Trophoblast cell (in vitro differentiated cells and primary cell): Measurements from ENCODE around the gene LEMD2.

Source experiments
- DNase-seq, 2 donors: peaks; one replicate each; pipeline ENCODE4 v3.0.0-alpha.2; 2016
- H2AFZ ChIP-seq: 2 replicates; pipeline ENCODE4 v1.6.1; 2013; ENCODE audit warnings: low read length, moderate library complexity, mild to moderate bottlenecking; ENCODE audit not compliant: insufficient read depth, poor library complexity
- H2AK5ac ChIP-seq: 2 replicates; pipeline ENCODE4 v1.6.1; 2013; ENCODE audit warnings: mild to moderate bottlenecking, low read length
- H2BK120ac ChIP-seq: 2 replicates; pipeline ENCODE4 v1.6.1; 2013; ENCODE audit warnings: low read length, mild to moderate bottlenecking, moderate library complexity; ENCODE audit not compliant: insufficient read depth, poor library complexity
- H2BK12ac ChIP-seq: 2 replicates; pipeline ENCODE4 v1.6.1; 2013; ENCODE audit warnings: mild to moderate bottlenecking, low read length, moderate library complexity
- H2BK5ac ChIP-seq: 2 replicates; pipeline ENCODE4 v1.6.1; 2013; ENCODE audit warnings: low read length, low read depth, moderate library complexity, mild to moderate bottlenecking; ENCODE audit not compliant: poor library complexity
- H3K14ac ChIP-seq: 2 replicates; pipeline ENCODE4 v1.6.1; 2013; ENCODE audit warnings: mild to moderate bottlenecking, low read length
- H3K18ac ChIP-seq: 2 replicates; pipeline ENCODE4 v1.6.1; 2013; ENCODE audit warnings: mild to moderate bottlenecking, low read length
- H3K23ac ChIP-seq: 2 replicates; pipeline ENCODE4 v1.6.1; 2013; ENCODE audit warnings: low read length
- H3K27ac ChIP-seq: 2 replicates; pipeline ENCODE4 v1.5.1; 2013; ENCODE audit warnings: low read depth, mild to moderate bottlenecking, inconsistent platforms, low read length, moderate library complexity
- H3K27me3 ChIP-seq: 2 replicates; pipeline ENCODE4 v1.6.1; 2013; ENCODE audit warnings: inconsistent platforms, mild to moderate bottlenecking, low read length, moderate library complexity; ENCODE audit not compliant: insufficient read depth
- H3K36me3 ChIP-seq, 2 experiments: 1 replicate in 1 of 2; 2 replicates in 1 of 2; pipeline ENCODE4 v1.6.1; 2013; ENCODE audit warnings: low read length in 2 of 2, mild to moderate bottlenecking in 2 of 2, moderate library complexity in 1 of 2; ENCODE audit not compliant: insufficient read depth in 2 of 2, control insufficient read depth in 1 of 2
- H3K4ac ChIP-seq: 2 replicates; pipeline ENCODE4 v1.6.1; 2013; ENCODE audit warnings: low read depth, mild to moderate bottlenecking, low read length, moderate library complexity
- H3K4me1 ChIP-seq, 2 experiments: 1 replicate in 1 of 2; 2 replicates in 1 of 2; pipeline ENCODE4 v1.6.1; 2013; ENCODE audit warnings: low read length in 2 of 2, mild to moderate bottlenecking in 2 of 2, moderate library complexity in 1 of 2; ENCODE audit not compliant: insufficient read depth in 2 of 2, control insufficient read depth in 1 of 2
- H3K4me2 ChIP-seq: 2 replicates; pipeline ENCODE4 v1.6.1; 2013; ENCODE audit warnings: inconsistent platforms, mild to moderate bottlenecking, low read length, moderate library complexity
- H3K4me3 ChIP-seq: 2 replicates; pipeline ENCODE4 v1.5.1; 2013; ENCODE audit warnings: mild to moderate bottlenecking, low read depth, low read length, inconsistent platforms
- H3K79me1 ChIP-seq: one replicate; pipeline ENCODE4 v1.6.1; 2013; ENCODE audit warnings: low read length
- H3K79me2 ChIP-seq: 2 replicates; pipeline ENCODE4 v1.6.1; 2013; ENCODE audit warnings: low read length, mild to moderate bottlenecking; ENCODE audit not compliant: control insufficient read depth, insufficient read depth, poor library complexity
- H3K9ac ChIP-seq: 2 replicates; pipeline ENCODE4 v1.6.1; 2013; ENCODE audit warnings: mild to moderate bottlenecking, low read length
- H3K9me3 ChIP-seq: 2 replicates; pipeline ENCODE4 v1.6.1; 2013; ENCODE audit warnings: low read depth, mild to moderate bottlenecking, control low read depth, inconsistent platforms, low read length; ENCODE audit not compliant: insufficient read depth
- H4K12ac ChIP-seq: 2 replicates; pipeline ENCODE4 v1.6.1; 2013; ENCODE audit warnings: low read depth, mild to moderate bottlenecking, low read length, moderate library complexity
- H4K8ac ChIP-seq: 2 replicates; pipeline ENCODE4 v1.6.1; 2013; ENCODE audit warnings: low read depth, mild to moderate bottlenecking, low read length, moderate library complexity
- H4K91ac ChIP-seq: one replicate; pipeline ENCODE4 v1.6.1; 2013; ENCODE audit warnings: low read depth, mild to moderate bottlenecking, low read length, moderate library complexity
- WGBS: extraction: QIAGEN DNeasy Blood & Tissue Kit; methylation state at CpG from one replicate; pipeline ENCODE4 v1.1.7; 2013; ENCODE audit warnings: missing lambda C conversion rate; ENCODE audit not compliant: insufficient read length, insufficient coverage; ENCODE audit errors: extremely low coverage; 5-methylcytosine and 5-hydroxymethylcytosine counted together

The LEMD2 gene

DNA sequence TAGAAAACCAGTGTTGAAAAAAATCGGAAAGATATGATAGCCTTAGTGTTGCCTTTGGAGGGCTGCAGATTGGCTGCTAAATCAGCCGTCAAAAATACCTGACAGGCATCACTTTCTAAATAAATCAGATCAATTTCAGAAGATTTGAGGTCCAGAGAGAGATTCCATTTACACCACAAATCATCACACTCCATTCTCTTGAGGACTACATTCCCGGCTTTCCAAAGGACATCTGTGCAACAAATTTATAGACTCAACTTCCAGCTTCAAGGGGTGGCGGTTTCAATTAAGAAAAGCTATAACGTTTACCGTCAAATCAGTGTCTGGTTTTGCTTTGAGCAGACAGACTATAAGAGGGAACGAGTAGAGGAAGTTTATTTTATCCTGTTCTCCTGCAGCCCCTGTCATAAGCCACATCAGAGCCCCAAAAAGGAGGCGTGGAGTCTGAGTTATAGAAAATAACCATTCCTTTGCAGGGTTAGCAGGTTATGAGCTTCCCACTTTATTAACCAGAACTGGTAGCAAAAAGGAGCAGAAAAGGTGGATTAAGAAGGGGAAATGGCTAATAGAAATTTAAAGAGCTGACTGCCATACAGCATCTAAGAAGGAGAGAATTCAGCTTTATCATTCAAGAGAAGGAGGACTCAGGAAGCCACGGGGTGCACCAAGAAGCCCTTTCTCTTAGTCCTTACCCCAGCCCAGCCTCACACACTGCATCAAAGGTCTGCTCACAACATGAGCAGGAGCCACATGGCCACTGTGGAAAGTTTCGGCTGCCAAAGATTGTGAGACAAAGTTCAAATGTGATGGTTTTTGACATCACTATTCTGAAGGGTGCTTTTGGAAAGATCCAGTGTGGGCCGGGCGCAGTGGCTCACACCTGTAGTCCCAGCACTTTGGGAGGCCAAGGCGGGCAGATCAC lies 64.6 kb downstream of the LEMD2 start:
- Histone ChIP-seq H3K14ac (no peak overlapping the region), H3K23ac (no peak overlapping the region), H3K27me3 (no peaks in the 10 kb centered on the region), H3K9ac (no peak overlapping the region), H2BK12ac (no peak overlapping the region), H2AK5ac (no peak overlapping the region), H3K4ac (no peak overlapping the region), H3K79me2 (no peaks in the 10 kb centered on the region), H4K12ac (no peak overlapping the region), H4K8ac (no peak overlapping the region), H3K79me1 (no peaks in the 10 kb centered on the region), H2BK120ac (no peak overlapping the region), H3K4me1 (no peaks in the 10 kb centered on the region), H2BK5ac (no peak overlapping the region), H3K36me3 (no peaks in the 10 kb centered on the region), H3K27ac (no peak overlapping the region), H2AFZ (no peak overlapping the region), H4K91ac (no peak overlapping the region), H3K18ac (no peak overlapping the region), H3K4me3 (no peak overlapping the region), H3K4me2 (no peak overlapping the region), H3K9me3 (peaks cover 1% of the 10 kb centered on the region)
- no peak for DNase-seq
- WGBS, result no CpG with 5 or more reads among the region's 13 CpGs

GRCh38 chr6:33723371-33724085 lies 65.4 kb downstream of the LEMD2 start:
- Histone ChIP-seq H2AK5ac (no peak overlapping the region), H3K4me3 (no peak overlapping the region), H2BK120ac (no peak overlapping the region), H4K8ac (no peak overlapping the region), H2BK5ac (no peak overlapping the region), H3K9me3 (peaks cover 1% of the 10 kb centered on the region), H2AFZ (no peak overlapping the region), H3K9ac (no peak overlapping the region), H2BK12ac (no peak overlapping the region), H3K14ac (no peak overlapping the region), H3K4ac (no peak overlapping the region), H3K79me2 (no peaks in the 10 kb centered on the region), H3K79me1 (no peaks in the 10 kb centered on the region), H3K27ac (no peak overlapping the region), H3K27me3 (no peaks in the 10 kb centered on the region), H4K12ac (no peak overlapping the region), H3K4me1 (no peaks in the 10 kb centered on the region), H3K4me2 (no peak overlapping the region), H4K91ac (no peak overlapping the region), H3K18ac (no peak overlapping the region), H3K36me3 (no peaks in the 10 kb centered on the region), H3K23ac (no peak overlapping the region)
- WGBS, result no CpG with 5 or more reads among the region's 3 CpGs
- no peak for DNase-seq

DNA sequence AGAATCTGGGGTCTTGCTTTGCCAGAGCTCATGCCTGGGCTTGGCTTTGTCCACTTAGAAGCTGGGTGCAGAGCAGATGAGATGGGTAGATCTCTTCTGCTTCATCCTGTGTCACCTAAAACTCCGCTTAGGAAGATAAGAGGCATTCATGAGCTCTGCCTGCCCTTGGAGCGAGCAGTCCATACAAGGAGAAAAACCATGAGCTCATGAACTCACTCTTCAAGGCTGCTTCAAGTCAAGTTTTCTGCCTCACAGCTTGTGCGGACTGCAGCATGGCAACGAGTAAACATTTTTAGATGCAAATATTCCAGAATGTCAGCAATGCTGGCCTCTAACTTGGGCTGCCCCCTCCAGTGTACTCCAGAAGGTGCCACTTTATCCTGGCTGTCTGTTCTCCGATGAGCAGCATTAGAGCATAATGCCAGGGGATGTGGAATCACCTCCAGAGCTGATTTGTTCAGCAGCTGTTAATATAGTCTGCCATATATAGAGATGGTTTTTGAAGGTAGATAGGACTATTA lies 66.8 kb downstream of the LEMD2 start:
- H4K8ac ChIP-seq, result no peak overlapping the region
- WGBS, result no CpG with 5 or more reads among the region's 5 CpGs
- H3K14ac ChIP-seq, result no peak overlapping the region
- no peaks in the 10 kb centered on the region for H3K79me1 ChIP-seq
- H3K4ac ChIP-seq, result no peak overlapping the region
- DNase-seq, result peak in 1 of 2 donors; percentile 17
- no peak overlapping the region for H3K18ac ChIP-seq
- H3K27ac ChIP-seq, result no peak overlapping the region
- no peak overlapping the region for H3K4me2 ChIP-seq
- H3K27me3 ChIP-seq, result no peaks in the 10 kb centered on the region
- no peak overlapping the region for H3K4me3 ChIP-seq
- H3K9me3 ChIP-seq, result no peaks in the 10 kb centered on the region
- H2BK5ac ChIP-seq, result no peak overlapping the region
- H2BK120ac ChIP-seq, result no peak overlapping the region
- no peak overlapping the region for H2AK5ac ChIP-seq
- H2BK12ac ChIP-seq, result no peak overlapping the region
- H3K36me3 ChIP-seq, result no peaks in the 10 kb centered on the region
- no peak overlapping the region for H4K91ac ChIP-seq
- no peaks in the 10 kb centered on the region for H3K79me2 ChIP-seq
- H4K12ac ChIP-seq, result no peak overlapping the region
- no peaks in the 10 kb centered on the region for H3K4me1 ChIP-seq
- H3K9ac ChIP-seq, result no peak overlapping the region
- H3K23ac ChIP-seq, result no peak overlapping the region
- H2AFZ ChIP-seq, result no peak overlapping the region

DNA sequence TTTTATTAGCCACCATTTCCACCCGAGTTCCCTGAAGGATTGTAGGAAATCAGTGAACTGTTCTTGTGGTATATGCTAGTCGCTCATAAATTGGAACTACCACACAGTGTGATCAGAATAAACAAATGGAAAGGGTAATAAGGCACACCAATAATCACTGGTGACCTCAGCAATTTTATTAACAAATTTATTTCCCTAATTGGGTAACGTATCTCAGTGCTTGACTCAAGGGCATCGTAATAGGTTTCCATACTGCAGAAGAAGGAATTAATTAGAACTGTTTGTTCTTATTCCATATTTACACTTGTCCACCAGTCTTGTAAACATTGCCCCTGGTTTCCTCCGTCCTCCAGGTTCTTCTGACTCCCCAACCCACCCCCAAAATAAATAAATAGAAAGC lies 67.4 kb downstream of the LEMD2 start:
- Histone ChIP-seq H3K9ac (no peak overlapping the region), H2BK12ac (no peak overlapping the region), H3K18ac (no peak overlapping the region), H2BK5ac (no peak overlapping the region), H3K9me3 (no peaks in the 10 kb centered on the region), H4K91ac (no peak overlapping the region), H3K14ac (no peak overlapping the region), H3K4me2 (no peak overlapping the region), H3K27me3 (no peaks in the 10 kb centered on the region), H3K36me3 (no peaks in the 10 kb centered on the region), H2BK120ac (no peak overlapping the region), H3K4ac (no peak overlapping the region), H3K79me1 (no peaks in the 10 kb centered on the region), H4K8ac (no peak overlapping the region), H3K23ac (no peak overlapping the region), H2AFZ (no peak overlapping the region), H3K27ac (no peak overlapping the region), H3K4me1 (no peaks in the 10 kb centered on the region), H2AK5ac (no peak overlapping the region), H3K4me3 (no peak overlapping the region), H3K79me2 (no peaks in the 10 kb centered on the region), H4K12ac (no peak overlapping the region)
- no CpG with 5 or more reads among the region's 5 CpGs for WGBS
- DNase-seq, result no peak
